ENCODE measurements around the gene PDE6D. TPM values are rescaled to one million over a fixed set of nuclear protein-coding genes. Genes with fewer than 3 reads are reported as not detected.

Gene PDE6D
- total RNA-seq, 2 donors from 2014 or later, result 17.3 to 31.8 TPM

DNA sequence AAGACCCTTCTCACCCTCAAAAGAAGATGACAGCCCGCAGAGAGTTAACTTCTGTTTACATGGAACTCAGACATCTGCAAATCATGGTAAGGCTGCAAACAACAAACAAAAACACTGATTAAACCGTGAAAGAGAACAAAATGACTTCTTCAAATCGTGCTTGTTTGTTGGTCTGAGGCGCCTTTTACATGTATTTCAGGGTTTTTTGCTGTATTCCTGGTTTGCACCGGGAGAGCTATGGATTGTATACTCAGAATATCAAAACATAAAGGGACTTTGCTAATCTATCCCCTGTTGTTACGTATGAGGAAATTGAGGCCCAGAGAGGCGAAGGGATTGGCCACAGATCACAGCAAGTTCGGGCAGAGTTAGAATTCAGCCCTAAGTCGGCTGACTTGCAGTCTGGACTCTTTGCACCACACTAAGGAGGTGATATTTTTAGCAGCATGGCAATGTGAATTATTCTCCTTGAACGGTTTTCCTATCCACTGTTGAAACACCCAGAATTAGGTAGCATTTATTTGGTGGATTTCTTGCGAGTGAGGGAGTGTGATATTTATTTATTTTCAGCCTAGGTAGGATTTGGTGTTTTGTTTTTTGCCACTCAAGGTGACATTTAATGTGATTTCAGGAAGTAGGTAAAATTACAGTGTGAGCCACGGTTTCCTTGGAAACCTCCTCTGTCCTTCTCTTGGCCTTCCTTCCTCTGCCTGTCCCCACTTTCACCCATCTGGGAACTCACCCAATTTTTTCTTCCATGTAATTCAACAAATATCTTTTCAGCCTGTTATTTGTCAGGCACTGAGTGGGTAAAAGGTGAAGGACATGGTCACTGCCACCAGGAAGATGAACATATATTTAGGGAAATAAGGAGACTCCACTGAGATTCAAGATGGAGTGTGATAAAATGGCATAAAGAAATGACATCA lies 980 bp upstream of the PDE6D start:
- DNase-seq (ENCODE audit: low spot score), result peak; percentile 20
- TF ChIP-seq, protein P1, sequence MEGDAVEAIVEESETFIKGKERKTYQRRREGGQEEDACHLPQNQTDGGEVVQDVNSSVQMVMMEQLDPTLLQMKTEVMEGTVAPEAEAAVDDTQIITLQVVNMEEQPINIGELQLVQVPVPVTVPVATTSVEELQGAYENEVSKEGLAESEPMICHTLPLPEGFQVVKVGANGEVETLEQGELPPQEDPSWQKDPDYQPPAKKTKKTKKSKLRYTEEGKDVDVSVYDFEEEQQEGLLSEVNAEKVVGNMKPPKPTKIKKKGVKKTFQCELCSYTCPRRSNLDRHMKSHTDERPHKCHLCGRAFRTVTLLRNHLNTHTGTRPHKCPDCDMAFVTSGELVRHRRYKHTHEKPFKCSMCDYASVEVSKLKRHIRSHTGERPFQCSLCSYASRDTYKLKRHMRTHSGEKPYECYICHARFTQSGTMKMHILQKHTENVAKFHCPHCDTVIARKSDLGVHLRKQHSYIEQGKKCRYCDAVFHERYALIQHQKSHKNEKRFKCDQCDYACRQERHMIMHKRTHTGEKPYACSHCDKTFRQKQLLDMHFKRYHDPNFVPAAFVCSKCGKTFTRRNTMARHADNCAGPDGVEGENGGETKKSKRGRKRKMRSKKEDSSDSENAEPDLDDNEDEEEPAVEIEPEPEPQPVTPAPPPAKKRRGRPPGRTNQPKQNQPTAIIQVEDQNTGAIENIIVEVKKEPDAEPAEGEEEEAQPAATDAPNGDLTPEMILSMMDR (IDR thresholded peaks at IDR 0.05), result no peak
- TF ChIP-seq POLR2A (IDR thresholded peaks at IDR 0.05), result peak; percentile 60
- H3K9me3 ChIP-seq, result no peaks in the 10 kb centered on the region
- no peaks in the 10 kb centered on the region for H3K4me1 ChIP-seq (replicated peaks)
- no peaks in the 10 kb centered on the region for H3K27me3 ChIP-seq (replicated peaks; ENCODE audit: insufficient read depth)
- H3K4me3 ChIP-seq, result peak overlapping the region; percentile 74 to 96
- intact Hi-C loops (cut with DNase I), result loop anchor here (10.0 kb wide), 1 partner anchor 183 kb away; the partner anchor contains the start of gene DIS3L2
- WGBS, result 3% methylated on average over 12 of the region's 12 CpGs
- no peaks in the 10 kb centered on the region for H3K36me3 ChIP-seq
- peak overlapping the region; percentile 72 to 91 for H3K27ac ChIP-seq

DNA sequence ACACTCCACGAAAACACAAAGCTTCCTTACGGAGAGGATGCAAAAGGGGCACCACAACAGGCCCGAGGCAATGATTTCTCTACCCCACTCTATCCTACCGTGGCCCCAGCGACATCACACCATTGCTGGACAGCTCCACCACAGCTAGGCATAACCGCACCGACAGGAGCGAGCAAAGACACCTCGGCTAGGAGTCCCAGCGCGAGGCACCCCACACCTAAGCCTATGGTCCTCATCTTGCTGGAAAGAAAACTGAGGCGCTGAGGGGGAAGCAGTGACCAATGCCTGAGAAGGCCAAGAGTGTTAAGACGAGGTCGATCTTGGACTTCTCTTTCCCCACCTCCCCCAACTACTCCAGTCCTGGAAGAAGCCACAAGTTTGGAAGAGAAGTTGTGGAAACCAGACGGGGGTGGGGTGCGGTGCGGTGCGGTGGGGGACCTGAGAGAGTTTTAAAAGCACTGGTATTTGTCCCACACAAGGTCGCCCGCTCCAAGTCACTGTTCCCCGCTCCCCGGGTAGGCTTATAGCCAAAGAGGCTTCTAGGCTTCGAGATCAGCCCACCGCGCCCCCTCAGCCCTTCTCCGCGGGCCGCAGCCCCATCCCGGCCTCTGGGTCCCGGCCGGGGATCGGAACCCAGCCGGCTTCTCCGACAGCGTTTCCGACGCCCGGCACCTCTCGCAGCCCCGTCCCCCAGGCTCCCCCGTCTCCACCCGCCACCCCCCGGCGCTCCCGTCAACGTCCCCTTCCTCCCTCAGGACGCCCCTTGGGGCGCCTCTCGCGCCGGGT lies 766 bp downstream of the PDE6D start:
- no peaks in the 10 kb centered on the region for H3K9me3 ChIP-seq
- H3K4me1 ChIP-seq (replicated peaks), result no peaks in the 10 kb centered on the region
- intact Hi-C loops (cut with DNase I), result loop anchor here (10.0 kb wide), 1 partner anchor 184 kb away; the partner anchor contains the start of gene DIS3L2
- H3K27ac ChIP-seq, result peak overlapping the region; percentile 72 to 91
- TF ChIP-seq, protein P1 (IDR thresholded peaks at IDR 0.05), result no peak
- no peak for TF ChIP-seq POLR2AphosphoS5 (IDR thresholded peaks at IDR 0.05)
- no peak for TF ChIP-seq POLR2A (IDR thresholded peaks at IDR 0.05)
- no peaks in the 10 kb centered on the region for H3K27me3 ChIP-seq (replicated peaks; ENCODE audit: insufficient read depth)
- H3K36me3 ChIP-seq, result no peaks in the 10 kb centered on the region
- peak overlapping the region; percentile 74 to 96 for H3K4me3 ChIP-seq
- 5% methylated on average over 46 of the region's 51 CpGs for WGBS
- no peak for DNase-seq (ENCODE audit: low spot score)

DNA sequence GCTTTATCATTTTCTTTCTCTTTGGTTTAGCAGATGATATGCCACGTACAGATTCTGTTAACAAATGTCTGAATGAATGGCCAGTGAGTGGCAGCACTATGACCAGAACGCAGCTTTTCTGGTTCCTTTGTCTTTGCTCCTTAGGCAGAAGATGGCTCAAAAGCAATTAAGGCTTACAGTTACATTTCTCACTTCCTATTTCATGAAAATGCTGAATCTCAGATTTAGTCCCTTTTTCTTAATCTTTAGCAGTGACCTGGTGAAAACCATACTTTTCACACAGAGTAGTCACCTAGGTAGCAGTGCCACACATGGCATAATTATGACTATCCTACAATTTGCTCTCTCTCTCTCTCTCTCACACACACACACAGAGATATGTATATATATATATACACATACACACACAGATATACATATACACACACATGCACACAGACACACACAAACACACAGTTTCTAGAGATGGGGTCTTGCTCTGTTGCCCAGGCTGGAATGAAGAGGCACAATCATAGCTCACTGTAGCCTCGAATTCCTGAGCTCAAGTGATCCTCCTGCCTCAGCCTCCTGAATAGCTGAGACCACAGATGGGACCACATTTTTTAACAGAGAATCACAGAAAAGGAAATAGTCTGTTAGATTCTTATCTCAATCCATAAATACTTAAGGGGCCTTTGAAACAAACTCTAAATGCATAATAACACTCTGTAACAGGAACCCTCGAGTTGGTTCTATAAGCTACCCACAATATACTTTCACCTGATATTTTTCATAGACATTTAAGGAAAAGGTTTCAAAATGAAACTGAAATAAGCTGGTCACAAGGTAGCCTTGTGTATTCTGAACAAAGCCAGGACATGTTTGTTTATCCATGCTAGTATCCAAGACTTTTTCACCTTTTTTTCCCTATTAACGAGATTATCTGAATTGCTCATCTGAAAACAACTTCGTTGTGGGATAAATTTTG lies 11.6 kb downstream of the PDE6D start:
- Histone ChIP-seq H3K27me3 (replicated peaks; ENCODE audit: insufficient read depth) (no peaks in the 10 kb centered on the region), H3K27ac (no peak overlapping the region), H3K4me3 (no peak overlapping the region), H3K9me3 (no peaks in the 10 kb centered on the region), H3K4me1 (replicated peaks) (no peaks in the 10 kb centered on the region), H3K36me3 (no peaks in the 10 kb centered on the region)
- 67% methylated on average over 6 of the region's 6 CpGs for whole genome bisulfite sequencing
- DNase-seq (ENCODE audit: low spot score), result no peak
- TF ChIP-seq POLR2A (IDR thresholded peaks at IDR 0.05) (no peak), POLR2AphosphoS5 (IDR thresholded peaks at IDR 0.05) (no peak)
- TF ChIP-seq, protein P1 (IDR thresholded peaks at IDR 0.05), result no peak
- intact Hi-C loops (cut with DNase I), result no loop called here

DNA sequence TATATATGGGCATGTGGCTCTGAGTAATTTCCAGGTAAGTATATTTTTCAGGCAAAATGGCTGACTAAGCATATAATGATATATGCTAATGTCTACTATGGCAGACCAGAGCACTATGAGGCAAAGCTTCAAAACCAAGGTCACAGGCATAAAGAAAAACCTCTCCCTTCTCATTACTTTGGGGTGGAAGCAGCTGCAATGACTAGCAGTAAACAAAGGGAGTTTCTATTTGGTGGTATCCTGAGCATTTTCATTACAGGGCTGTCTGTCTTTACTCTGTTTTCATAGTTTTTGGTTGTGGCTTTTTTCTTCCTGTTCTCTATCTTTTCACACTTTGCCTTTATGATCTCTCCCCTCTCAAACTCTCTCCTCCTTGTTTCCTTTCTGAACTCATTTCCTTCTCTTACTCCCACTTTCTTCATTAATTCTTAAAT lies 15.6 kb downstream of the PDE6D start:
- H3K27me3 ChIP-seq (replicated peaks; ENCODE audit: insufficient read depth), result no peaks in the 10 kb centered on the region
- H3K4me3 ChIP-seq, result no peak overlapping the region
- TF ChIP-seq POLR2A (IDR thresholded peaks at IDR 0.05) (no peak), POLR2AphosphoS5 (IDR thresholded peaks at IDR 0.05) (no peak)
- TF ChIP-seq, protein P1 (IDR thresholded peaks at IDR 0.05), result no peak
- H3K27ac ChIP-seq, result no peak overlapping the region
- H3K36me3 ChIP-seq, result no peaks in the 10 kb centered on the region
- no peaks in the 10 kb centered on the region for H3K4me1 ChIP-seq (replicated peaks)
- DNase-seq (ENCODE audit: low spot score), result no peak
- intact Hi-C loops (cut with DNase I), result no loop called here
- H3K9me3 ChIP-seq, result no peaks in the 10 kb centered on the region

Measured in prostate gland (tissue), 2 donors.